HCT116 (cell line): ENCODE data around the gene ADAMTS3. TPM values are rescaled to one million over a fixed set of nuclear protein-coding genes. Genes with fewer than 3 reads are reported as not detected.

Experiments
- ATAC-seq: fragments of 200-7000 bp; cut with Tn5 transposase; 2 replicates; pipeline ENCODE4 v1.9.1; 2020; ENCODE audit warnings: mild to moderate bottlenecking, moderate library complexity
- BruUV-seq: library from RNA; stranded (reverse); fragments of 400-500 nt; replicated peaks from 2 replicates; lab custom pipeline; 2021; lab: Mats Ljungman, UMichigan
- CTCF ChIA-PET: fragments of 300-600 bp; sonication (Branson Sonifier 250); formaldehyde crosslinking; loops from one replicate; lab custom pipeline; 2021; ENCODE audit warnings: antibody characterized with exemption; lab: Charles Lee
- POLR2A ChIA-PET: fragments of 300-600, 350-600 bp; sonication (Branson Sonifier 250); formaldehyde crosslinking; loops from one replicate; lab custom pipeline; 2021; ENCODE audit warnings: antibody characterized with exemption; lab: Charles Lee
- RAD21 ChIA-PET, 2 experiments: fragments of 300-600 bp; sonication (Branson Sonifier 250); formaldehyde crosslinking; loops; one replicate each; lab custom pipeline; 2023; ENCODE audit warnings: low total read pairs in 2 of 2; ENCODE audit not compliant: uncharacterized antibody in 2 of 2, unreplicated experiment in 2 of 2, low non-redundant PET in 1 of 2; lab: Charles Lee
- DNase-seq: peaks from one replicate; pipeline ENCODE4 v3.0.0-alpha.2; 2010; ENCODE audit warnings: low read depth, low spot score
- H2AFZ ChIP-seq: fragments of 200-600 bp; shearing (Covaris generic), sonication (generic); 2 replicates; pipeline ENCODE4 v1.6.1; 2017; ENCODE audit warnings: low read depth, mixed run types, mixed read lengths, antibody characterized with exemption, low read length; ENCODE audit not compliant: poor library complexity, severe bottlenecking
- H3K27ac ChIP-seq: 2 replicates; pipeline ENCODE4 v1.5.1; 2012; ENCODE audit warnings: low read depth, low read length
- H3K27me3 ChIP-seq: fragments of 200-600 bp; sonication (generic); 2 replicates; pipeline ENCODE4 v1.6.1; 2016; ENCODE audit warnings: mixed run types, low read length, mixed read lengths; ENCODE audit not compliant: insufficient read depth
- H3K36me3 ChIP-seq, 2 experiments: fragments of 200-500 bp in 1 of 2; fragments of 200-600 bp in 1 of 2; sonication (Bioruptor generic) in 1 of 2; sonication (generic) in 1 of 2; 2 replicates each; pipeline versions ENCODE4 v1.5.1 to v1.6.1; 2014 to 2016; ENCODE audit warnings: low read length in 2 of 2, inconsistent platforms in 1 of 2, mixed read lengths in 1 of 2, mixed run types in 1 of 2; ENCODE audit not compliant: insufficient read depth in 2 of 2, control insufficient read depth in 1 of 2
- H3K4me1 ChIP-seq, 2 experiments: fragments of 200-600 bp in 1 of 2; sonication (generic) in 1 of 2; 2 replicates each; pipeline versions ENCODE4 v1.5.1 to v1.6.1; 2012 to 2017; ENCODE audit warnings: low read length in 2 of 2, inconsistent platforms in 1 of 2, mild to moderate bottlenecking in 1 of 2, mixed read lengths in 1 of 2, mixed run types in 1 of 2, moderate library complexity in 1 of 2; ENCODE audit not compliant: insufficient read depth in 2 of 2, control insufficient read depth in 1 of 2
- H3K4me2 ChIP-seq: fragments of 200-600 bp; sonication (generic); 2 replicates; pipeline ENCODE4 v1.6.1; 2017; ENCODE audit warnings: mixed run types, low read length, mixed read lengths
- H3K4me3 ChIP-seq, 2 experiments: fragments of 200-600 bp in 1 of 2; sonication (generic) in 1 of 2; replicated peaks in 1 of 2; 2 replicates each; pipeline ENCODE4 v1.5.1; 2011 to 2016; ENCODE audit warnings: low read length in 2 of 2, control low read depth in 1 of 2, low read depth in 1 of 2, mild to moderate bottlenecking in 1 of 2, mixed read lengths in 1 of 2, mixed run types in 1 of 2
- H3K79me2 ChIP-seq: fragments of 200-600 bp; sonication (generic); 2 replicates; pipeline ENCODE4 v1.6.1; 2017; ENCODE audit warnings: mild to moderate bottlenecking, mixed run types, low read length, moderate library complexity, mixed read lengths; ENCODE audit not compliant: insufficient read depth
- H3K9ac ChIP-seq: fragments of 200-600 bp; sonication (generic); 2 replicates; pipeline ENCODE4 v1.6.1; 2016; ENCODE audit warnings: low read length, mixed read lengths
- H3K9me2 ChIP-seq: fragments of 200-600 bp; sonication (generic), shearing (Covaris generic); 2 replicates; pipeline ENCODE4 v1.6.1; 2017; ENCODE audit warnings: mixed run types, mild to moderate bottlenecking, moderate library complexity; ENCODE audit not compliant: insufficient read depth
- H3K9me3 ChIP-seq, 2 experiments: fragments of 200-500 bp in 1 of 2; fragments of 200-600 bp in 1 of 2; sonication (Bioruptor generic) in 1 of 2; sonication (generic) in 1 of 2; 2 replicates each; pipeline ENCODE4 v1.6.1; 2014 to 2017; ENCODE audit warnings: low read length in 2 of 2, mixed read lengths in 2 of 2, inconsistent platforms in 1 of 2, low read depth in 1 of 2, mild to moderate bottlenecking in 1 of 2, mixed run types in 1 of 2, moderate library complexity in 1 of 2; ENCODE audit not compliant: control insufficient read depth in 1 of 2, insufficient read depth in 1 of 2
- H4K20me1 ChIP-seq: fragments of 200-600 bp; sonication (generic), shearing (Covaris generic); 2 replicates; pipeline ENCODE4 v1.6.1; 2017; ENCODE audit warnings: mixed run types, mild to moderate bottlenecking, moderate library complexity; ENCODE audit not compliant: insufficient read depth
- CBX3 ChIP-seq: IDR thresholded peaks from 2 replicates; pipeline ENCODE4 v1.6.1; 2012; ENCODE audit warnings: low read depth
- CTCF ChIP-seq, 3 experiments: fragments of 200-600 bp in 1 of 3; sonication (generic) in 1 of 3; IDR thresholded peaks in 2 of 3; conservative IDR thresholded peaks in 1 of 3; 2 replicates each; pipeline ENCODE4 v1.5.1; 2012 to 2017; ENCODE audit warnings: low read depth in 2 of 3, low read length in 2 of 3, antibody characterized with exemption in 1 of 3, borderline replicate concordance in 1 of 3, control low read depth in 1 of 3, mild to moderate bottlenecking in 1 of 3, mixed read lengths in 1 of 3, mixed run types in 1 of 3, moderate library complexity in 1 of 3; ENCODE audit not compliant: insufficient read depth in 1 of 3
- ELF1 ChIP-seq: IDR thresholded peaks from 2 replicates; pipeline ENCODE4 v1.6.1; 2012; ENCODE audit warnings: low read depth, borderline replicate concordance
- JUND ChIP-seq: IDR thresholded peaks from 2 replicates; pipeline ENCODE4 v1.6.1; 2012
- RAD21 ChIP-seq: IDR thresholded peaks from 2 replicates; pipeline ENCODE4 v1.6.1; 2012; ENCODE audit warnings: low read depth, mild to moderate bottlenecking
- REST ChIP-seq: IDR thresholded peaks from 2 replicates; pipeline ENCODE4 v1.6.1; 2012; ENCODE audit warnings: low read depth
- SP1 ChIP-seq: IDR thresholded peaks from 2 replicates; pipeline ENCODE4 v1.6.1; 2012; ENCODE audit warnings: low read depth
- ZBTB33 ChIP-seq: IDR thresholded peaks from 2 replicates; pipeline ENCODE4 v1.6.1; 2011; ENCODE audit warnings: mild to moderate bottlenecking, low read length, moderate library complexity; ENCODE audit not compliant: insufficient replicate concordance; ENCODE audit errors: extremely low read depth
- ZFX ChIP-seq: fragments of 450-650 bp; IDR thresholded peaks from 2 replicates; pipeline ENCODE4 v1.6.1; 2017
- ZNF274 ChIP-seq: fragments of 200-500 bp; sonication (Bioruptor generic); IDR thresholded peaks from 2 replicates; pipeline ENCODE4 v1.6.1; 2014; ENCODE audit warnings: mild to moderate bottlenecking, low read depth, low read length, inconsistent platforms
- intact Hi-C: fragments of 100-400 bp; cut with micrococcal nuclease; formaldehyde crosslinking; loops from 2 replicates; pipeline ENCODE4 v1.10.0; 2022
- total RNA-seq: library from RNA; stranded (reverse); gene quantifications from one replicate; pipeline ENCODE4 v1.2.1, GENCODE V29; 2021; ENCODE audit not compliant: unreplicated experiment

Gene ADAMTS3
- total RNA-seq, 1 experiment from 2014 or later: not detected

- no peaks in the 10 kb centered on the region for H3K9me3 ChIP-seq
- no peak overlapping the region for H3K4me2 ChIP-seq
- no peak for DNase-seq
- BruUV-seq: no TSS peak
- no peaks in the 10 kb centered on the region for H3K27me3 ChIP-seq
- intact Hi-C loops: no loop called here
- no peaks in the 10 kb centered on the region for H4K20me1 ChIP-seq
- no peaks in the 10 kb centered on the region for H3K36me3 ChIP-seq
- ATAC-seq: no peak
- no peak for TF ChIP-seq CBX3
- TF ChIP-seq CTCF (IDR thresholded peaks at IDR 0.05 in 2 of 3, conservative IDR thresholded peaks at IDR 0.05 in 1 of 3; ENCODE audit: borderline replicate concordance in 1 of 3, insufficient read depth in 1 of 3, low read depth in 2 of 3, low read length in 2 of 3): no peak
- no peak for TF ChIP-seq ZFX
- TF ChIP-seq ZBTB33: no peak
- no peak for TF ChIP-seq REST
- TF ChIP-seq SP1: no peak
- TF ChIP-seq JUND: no peak
- no peak for TF ChIP-seq RAD21
- TF ChIP-seq ZNF274: no peak
- no peak for TF ChIP-seq ELF1
- no peak overlapping the region for H3K27ac ChIP-seq
- ChIA-PET POLR2A (no interaction called here), RAD21 (no interaction called here), CTCF (no interaction called here)
- H3K4me1 ChIP-seq: no peaks in the 10 kb centered on the region
- H2AFZ ChIP-seq: no peak overlapping the region
- H3K9ac ChIP-seq: no peak overlapping the region
- no peaks in the 10 kb centered on the region for H3K9me2 ChIP-seq
- no peak overlapping the region for H3K4me3 ChIP-seq
- H3K79me2 ChIP-seq: no peaks in the 10 kb centered on the region
Measured at GRCh38 chr4:72318421-72319170, 250.4 kb downstream of the ADAMTS3 start.
